ENCODE data around the gene AAK1. TPM values are rescaled to one million over a fixed set of nuclear protein-coding genes. Genes with fewer than 3 reads are reported as not detected.
A peak's percentile ranks its signal among the peaks of the same experiment; 100 is the strongest.

Gene AAK1
- total RNA-seq, 1 experiment from 2014 or later, result 30.6 TPM

DNA sequence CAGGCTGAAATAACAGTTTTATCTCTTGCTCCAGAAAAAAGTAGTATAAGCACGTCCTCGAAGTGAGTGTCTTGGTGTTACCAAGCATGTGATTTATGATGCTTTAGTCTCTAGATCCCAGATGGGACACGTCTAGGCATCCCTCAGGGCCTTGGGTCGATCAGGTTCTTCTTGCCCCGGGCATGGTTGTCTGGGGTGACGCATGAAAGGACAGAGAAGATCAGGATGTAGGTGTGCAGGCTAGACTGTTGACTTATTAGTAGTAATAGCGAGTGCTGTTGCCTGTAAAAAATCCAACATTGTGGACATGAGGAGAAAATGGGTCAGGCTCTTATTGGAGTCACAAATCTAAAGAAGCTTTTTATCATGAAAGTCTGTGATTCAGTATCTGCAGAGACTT, 112.4 kb downstream of the AAK1 start:
- peaks cover 7 to 8% of the 10 kb centered on the region in 2 experiments for H3K4me1 Mint-ChIP-seq
- Histone ChIP-seq H3K79me1 (ENCODE audit: insufficient read depth, low read depth, low read length, poor library complexity, severe bottlenecking) (no peaks in the 10 kb centered on the region), H3K27ac (ENCODE audit: insufficient read length, low read depth, low read length) (no peak overlapping the region)

More for the DNA sequence above, 112.4 kb downstream of the AAK1 start:
- peak overlapping the region in 1 of 3 experiments; percentile 40; a peak in 2 of 7 replicates for H3K27ac Mint-ChIP-seq
- Histone ChIP-seq H2BK15ac (ENCODE audit: low read depth, low read length) (no peak overlapping the region), H2AFZ (ENCODE audit: low read length) (no peak overlapping the region), H4K5ac (ENCODE audit: insufficient read length, low read depth, low read length) (no peak overlapping the region), H3K56ac (ENCODE audit: insufficient read length, low read depth, low read length) (no peak overlapping the region), H3K4ac (ENCODE audit: low read depth, low read length) (no peak overlapping the region), H2BK12ac (ENCODE audit: insufficient read length, low read depth, low read length) (no peak overlapping the region), H3K23me2 (ENCODE audit: insufficient read length, low read depth, low read length, poor library complexity, severe bottlenecking) (no peaks in the 10 kb centered on the region), H2BK5ac (ENCODE audit: insufficient read length, low read length) (no peak overlapping the region), H3T11ph (ENCODE audit: low read length) (no peak overlapping the region), H2BK20ac (ENCODE audit: low read depth, low read length, poor library complexity, severe bottlenecking) (no peak overlapping the region), H4K91ac (ENCODE audit: insufficient read length, low read depth, low read length) (no peak overlapping the region), H3K4me2 (ENCODE audit: insufficient read depth, insufficient read length, low read length) (no peak overlapping the region), H4K20me1 (ENCODE audit: control insufficient read depth, insufficient read depth, insufficient read length) (no peaks in the 10 kb centered on the region), H2BK120ac (ENCODE audit: low read depth, low read length, poor library complexity, severe bottlenecking) (no peak overlapping the region), H3K79me2 (ENCODE audit: insufficient read depth, low read length) (no peaks in the 10 kb centered on the region), H3K4me1 (ENCODE audit: insufficient read depth, low read length) (no peaks in the 10 kb centered on the region), H3K23ac (ENCODE audit: insufficient read length, low read depth, low read length) (no peak overlapping the region), H3K18ac (ENCODE audit: insufficient read length, low read depth, low read length) (no peak overlapping the region), H3K27me3 (ENCODE audit: insufficient read depth, low read length) (no peaks in the 10 kb centered on the region), H3K9me3 (ENCODE audit: control insufficient read depth, low read depth, low read length) (no peaks in the 10 kb centered on the region), H3K14ac (ENCODE audit: insufficient read depth, low read length) (no peak overlapping the region), H2AK5ac (ENCODE audit: insufficient read length, low read length) (no peak overlapping the region), H4K8ac (replicated peaks; ENCODE audit: insufficient read length, low read depth, low read length) (no peak overlapping the region), H3K9ac (ENCODE audit: extremely low read depth, insufficient read length, low read length) (no peak overlapping the region)
- no CpG with 5 or more reads among the region's 7 CpGs for WGBS (ENCODE audit: extremely low coverage, insufficient read length, low lambda C conversion rate)
- no peak for DNase-seq
- no peaks in the 10 kb centered on the region for H3K27me3 Mint-ChIP-seq (ENCODE audit: low read depth)
- no peaks in the 10 kb centered on the region for H3K9me3 Mint-ChIP-seq
- H3K4me3 Mint-ChIP-seq, result no peak overlapping the region
- no peak for TF ChIP-seq CTCF (conservative IDR thresholded peaks at IDR 0.05)
- peaks cover 2 to 16% (median 6%) of the 10 kb centered on the region in 3 experiments; a peak in 6 of 7 replicates for H3K36me3 Mint-ChIP-seq (ENCODE audit: insufficient read depth in 1 of 3, low read depth in 3 of 3)
